ENCODE results near the gene IVD.

Gene IVD

GRCh38 chr15:40429068-40429710, 23.6 kb downstream of the IVD start:
- in situ Hi-C loops (cut with HindIII; ENCODE audit: low pct_ligation_motif_present, low sequenced_read_pairs) = no loop called here
- DNase-seq = no peak
- TF ChIP-seq, protein P1, sequence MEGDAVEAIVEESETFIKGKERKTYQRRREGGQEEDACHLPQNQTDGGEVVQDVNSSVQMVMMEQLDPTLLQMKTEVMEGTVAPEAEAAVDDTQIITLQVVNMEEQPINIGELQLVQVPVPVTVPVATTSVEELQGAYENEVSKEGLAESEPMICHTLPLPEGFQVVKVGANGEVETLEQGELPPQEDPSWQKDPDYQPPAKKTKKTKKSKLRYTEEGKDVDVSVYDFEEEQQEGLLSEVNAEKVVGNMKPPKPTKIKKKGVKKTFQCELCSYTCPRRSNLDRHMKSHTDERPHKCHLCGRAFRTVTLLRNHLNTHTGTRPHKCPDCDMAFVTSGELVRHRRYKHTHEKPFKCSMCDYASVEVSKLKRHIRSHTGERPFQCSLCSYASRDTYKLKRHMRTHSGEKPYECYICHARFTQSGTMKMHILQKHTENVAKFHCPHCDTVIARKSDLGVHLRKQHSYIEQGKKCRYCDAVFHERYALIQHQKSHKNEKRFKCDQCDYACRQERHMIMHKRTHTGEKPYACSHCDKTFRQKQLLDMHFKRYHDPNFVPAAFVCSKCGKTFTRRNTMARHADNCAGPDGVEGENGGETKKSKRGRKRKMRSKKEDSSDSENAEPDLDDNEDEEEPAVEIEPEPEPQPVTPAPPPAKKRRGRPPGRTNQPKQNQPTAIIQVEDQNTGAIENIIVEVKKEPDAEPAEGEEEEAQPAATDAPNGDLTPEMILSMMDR (IDR thresholded peaks at IDR 0.05; ENCODE audit: low read depth, low read length, missing control alignments) = no peak
- H3K27ac ChIP-seq = no peak overlapping the region
- H3K27me3 ChIP-seq (replicated peaks) = peaks cover 14% of the 10 kb centered on the region
- no peaks in the 10 kb centered on the region for H3K36me3 ChIP-seq (replicated peaks)
- H3K4me3 ChIP-seq (ENCODE audit: low read depth, low read length) = no peak overlapping the region

- H3K27ac ChIP-seq = no peak overlapping the region
- TF ChIP-seq, protein P1 (IDR thresholded peaks at IDR 0.05; ENCODE audit: low read depth, low read length, missing control alignments) = no peak
- H3K4me3 ChIP-seq (ENCODE audit: low read depth, low read length) = no peak overlapping the region
- H3K36me3 ChIP-seq (replicated peaks) = no peaks in the 10 kb centered on the region
- in situ Hi-C loops (cut with HindIII; ENCODE audit: low pct_ligation_motif_present, low sequenced_read_pairs) = no loop called here
- DNase-seq = no peak
- H3K27me3 ChIP-seq (replicated peaks) = peaks cover 25% of the 10 kb centered on the region
These were observed 24.7 kb downstream of the IVD start for GRCh38 chr15:40430271-40430805.

- DNase-seq = no peak
- in situ Hi-C loops (cut with HindIII; ENCODE audit: low pct_ligation_motif_present, low sequenced_read_pairs) = no loop called here
- Histone ChIP-seq H3K36me3 (replicated peaks) (no peaks in the 10 kb centered on the region), H3K27me3 (replicated peaks) (peaks cover 46% of the 10 kb centered on the region), H3K27ac (no peak overlapping the region), H3K4me3 (ENCODE audit: low read depth, low read length) (no peak overlapping the region)
- TF ChIP-seq, protein P1 (IDR thresholded peaks at IDR 0.05; ENCODE audit: low read depth, low read length, missing control alignments) = no peak
These were observed 29.6 kb downstream of the IVD start for GRCh38 chr15:40435023-40435709.

DNA sequence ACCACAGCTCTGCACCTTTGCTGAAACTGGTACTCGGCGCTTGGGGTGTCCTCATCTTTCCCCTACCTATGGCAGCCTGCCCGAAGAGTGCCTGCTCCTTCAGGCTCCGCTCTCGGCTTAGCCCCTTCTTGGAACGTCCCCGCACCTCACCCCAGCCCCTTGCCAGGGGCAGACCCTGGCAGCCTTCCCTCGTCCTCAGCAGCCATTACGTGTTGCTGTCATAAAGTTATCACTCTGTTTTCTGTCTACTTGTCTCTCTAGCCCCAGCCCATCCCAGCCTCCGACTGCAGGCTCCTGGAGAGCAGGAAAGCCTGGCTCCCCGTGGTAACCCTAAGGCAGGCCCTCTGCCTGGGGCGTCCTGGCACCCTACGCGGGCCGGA, 30.1 kb downstream of the IVD start:
- TF ChIP-seq, protein P1 (IDR thresholded peaks at IDR 0.05; ENCODE audit: low read depth, low read length, missing control alignments) = no peak
- peaks cover 42% of the 10 kb centered on the region for H3K27me3 ChIP-seq (replicated peaks)
- no peak overlapping the region for H3K27ac ChIP-seq
- no peaks in the 10 kb centered on the region for H3K36me3 ChIP-seq (replicated peaks)
- H3K4me3 ChIP-seq (ENCODE audit: low read depth, low read length) = no peak overlapping the region
- in situ Hi-C loops (cut with HindIII; ENCODE audit: low pct_ligation_motif_present, low sequenced_read_pairs) = no loop called here
- no peak for DNase-seq

DNA sequence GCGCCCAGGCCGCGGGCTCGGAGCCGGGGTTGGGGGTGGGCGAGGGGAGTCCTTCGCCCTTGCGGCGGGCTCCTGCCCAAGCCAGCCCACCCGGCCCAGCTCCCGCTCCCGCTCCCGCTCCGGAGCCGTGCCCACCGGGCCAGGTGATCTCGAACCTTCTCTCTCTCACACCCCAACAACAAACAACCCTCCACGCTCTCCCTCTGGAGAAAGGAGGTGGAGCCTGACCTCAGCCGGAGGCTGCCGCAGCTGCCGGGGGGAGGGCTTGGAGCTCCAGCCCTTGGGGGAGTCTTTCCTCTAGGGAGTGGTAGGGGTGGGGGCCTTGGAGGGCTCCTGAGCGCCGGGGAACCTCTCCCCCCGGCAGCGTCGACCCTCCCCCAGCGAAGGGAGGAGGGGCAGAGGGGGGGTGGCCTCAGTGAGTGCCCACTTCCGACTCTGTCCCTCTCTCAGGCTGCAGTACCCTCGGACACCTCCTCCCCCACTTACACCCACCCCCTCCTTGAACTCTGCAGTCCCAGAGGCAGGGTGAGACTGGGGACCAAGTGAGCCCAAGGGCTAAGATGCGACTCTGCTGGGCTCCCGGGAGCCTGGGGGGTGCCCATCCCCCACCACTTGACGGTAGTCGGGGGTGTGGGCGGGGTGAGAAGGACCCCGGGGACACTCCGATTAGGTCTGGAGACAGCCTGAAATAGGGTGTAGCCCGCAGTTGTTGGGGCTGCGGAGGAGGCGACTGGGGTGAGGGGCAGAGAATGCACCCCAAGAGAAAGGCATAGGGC, 30.7 kb downstream of the IVD start:
- Histone ChIP-seq H3K27ac (no peak overlapping the region), H3K4me3 (ENCODE audit: low read depth, low read length) (peak overlapping the region; percentile 31), H3K27me3 (replicated peaks) (peaks cover 42% of the 10 kb centered on the region), H3K36me3 (replicated peaks) (no peaks in the 10 kb centered on the region)
- in situ Hi-C loops (cut with HindIII; ENCODE audit: low pct_ligation_motif_present, low sequenced_read_pairs) = no loop called here
- no peak for DNase-seq
- TF ChIP-seq, protein P1 (IDR thresholded peaks at IDR 0.05; ENCODE audit: low read depth, low read length, missing control alignments) = no peak
